ENCODE measurements around the gene GSE1. TPM values are rescaled to one million over a fixed set of nuclear protein-coding genes. Genes with fewer than 3 reads are reported as not detected.

GSE1 gene
- total and polyA plus RNA-seq, 2 experiments from 2014 or later: 32.4 to 135 TPM

- TF ChIP-seq, protein P1, sequence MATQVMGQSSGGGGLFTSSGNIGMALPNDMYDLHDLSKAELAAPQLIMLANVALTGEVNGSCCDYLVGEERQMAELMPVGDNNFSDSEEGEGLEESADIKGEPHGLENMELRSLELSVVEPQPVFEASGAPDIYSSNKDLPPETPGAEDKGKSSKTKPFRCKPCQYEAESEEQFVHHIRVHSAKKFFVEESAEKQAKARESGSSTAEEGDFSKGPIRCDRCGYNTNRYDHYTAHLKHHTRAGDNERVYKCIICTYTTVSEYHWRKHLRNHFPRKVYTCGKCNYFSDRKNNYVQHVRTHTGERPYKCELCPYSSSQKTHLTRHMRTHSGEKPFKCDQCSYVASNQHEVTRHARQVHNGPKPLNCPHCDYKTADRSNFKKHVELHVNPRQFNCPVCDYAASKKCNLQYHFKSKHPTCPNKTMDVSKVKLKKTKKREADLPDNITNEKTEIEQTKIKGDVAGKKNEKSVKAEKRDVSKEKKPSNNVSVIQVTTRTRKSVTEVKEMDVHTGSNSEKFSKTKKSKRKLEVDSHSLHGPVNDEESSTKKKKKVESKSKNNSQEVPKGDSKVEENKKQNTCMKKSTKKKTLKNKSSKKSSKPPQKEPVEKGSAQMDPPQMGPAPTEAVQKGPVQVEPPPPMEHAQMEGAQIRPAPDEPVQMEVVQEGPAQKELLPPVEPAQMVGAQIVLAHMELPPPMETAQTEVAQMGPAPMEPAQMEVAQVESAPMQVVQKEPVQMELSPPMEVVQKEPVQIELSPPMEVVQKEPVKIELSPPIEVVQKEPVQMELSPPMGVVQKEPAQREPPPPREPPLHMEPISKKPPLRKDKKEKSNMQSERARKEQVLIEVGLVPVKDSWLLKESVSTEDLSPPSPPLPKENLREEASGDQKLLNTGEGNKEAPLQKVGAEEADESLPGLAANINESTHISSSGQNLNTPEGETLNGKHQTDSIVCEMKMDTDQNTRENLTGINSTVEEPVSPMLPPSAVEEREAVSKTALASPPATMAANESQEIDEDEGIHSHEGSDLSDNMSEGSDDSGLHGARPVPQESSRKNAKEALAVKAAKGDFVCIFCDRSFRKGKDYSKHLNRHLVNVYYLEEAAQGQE (IDR thresholded peaks at IDR 0.05; ENCODE audit: unreplicated experiment): no peak
- TF ChIP-seq EZH2 (IDR thresholded peaks at IDR 0.05; ENCODE audit: low read depth, unreplicated experiment): no peak
- TF ChIP-seq JUNB (IDR thresholded peaks at IDR 0.05; ENCODE audit: unreplicated experiment): peak; percentile 70
- TF ChIP-seq, protein P2, sequence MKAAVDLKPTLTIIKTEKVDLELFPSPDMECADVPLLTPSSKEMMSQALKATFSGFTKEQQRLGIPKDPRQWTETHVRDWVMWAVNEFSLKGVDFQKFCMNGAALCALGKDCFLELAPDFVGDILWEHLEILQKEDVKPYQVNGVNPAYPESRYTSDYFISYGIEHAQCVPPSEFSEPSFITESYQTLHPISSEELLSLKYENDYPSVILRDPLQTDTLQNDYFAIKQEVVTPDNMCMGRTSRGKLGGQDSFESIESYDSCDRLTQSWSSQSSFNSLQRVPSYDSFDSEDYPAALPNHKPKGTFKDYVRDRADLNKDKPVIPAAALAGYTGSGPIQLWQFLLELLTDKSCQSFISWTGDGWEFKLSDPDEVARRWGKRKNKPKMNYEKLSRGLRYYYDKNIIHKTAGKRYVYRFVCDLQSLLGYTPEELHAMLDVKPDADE (IDR thresholded peaks at IDR 0.05): no peak
- TF ChIP-seq STAT1 (IDR thresholded peaks at IDR 0.05; ENCODE audit: unreplicated experiment): no peak
- no peak for TF ChIP-seq CTCF (conservative IDR thresholded peaks at IDR 0.05; ENCODE audit: low read depth in 2 of 2)
- ATAC-seq: peak; percentile 0; the same call in 2 of the 3 replicates
- Mint-ChIP-seq H3K27ac (no peak overlapping the region), H3K4me1 (peaks cover 52% of the 10 kb centered on the region), H3K9me3 (no peaks in the 10 kb centered on the region), H3K36me3 (ENCODE audit: low read depth) (peaks cover 6% of the 10 kb centered on the region; the same call in 2 of the 3 replicates), H3K27me3 (ENCODE audit: insufficient read depth, low read depth, poor library complexity) (peaks cover 17% of the 10 kb centered on the region), H3K4me3 (peak overlapping the region; percentile 76)
- Histone ChIP-seq H3K27me3 (ENCODE audit: insufficient read depth) (peaks cover 7% of the 10 kb centered on the region; the same call in 1 of the 2 replicates), H2AFZ (no peak overlapping the region), H3K9me2 (ENCODE audit: insufficient read depth) (no peaks in the 10 kb centered on the region), H3K36me3 (ENCODE audit: insufficient read depth) (no peaks in the 10 kb centered on the region), H3K4me3 (peak overlapping the region; percentile 84), H3K27ac (ENCODE audit: low read depth) (peak overlapping the region; percentile 84), H3K4me1 (ENCODE audit: insufficient read depth) (peaks cover 47% of the 10 kb centered on the region), H3K4me2 (peak overlapping the region; percentile 90), H3F3A (replicated peaks; ENCODE audit: low read depth) (peaks cover 22% of the 10 kb centered on the region), H4K20me1 (replicated peaks; ENCODE audit: insufficient read depth) (peaks cover 18% of the 10 kb centered on the region), H3K79me2 (replicated peaks; ENCODE audit: insufficient read depth) (peaks cover 59% of the 10 kb centered on the region)
- DNase-seq (ENCODE audit: low spot score): no peak
Measured at GRCh38 chr16:85612191-85612800, 826 bp upstream of the GSE1 start.
